D721Med (cell line): ENCODE results near the gene ILKAP.

ENCODE experiments used
- DNase-seq: peaks from one replicate; pipeline ENCODE4 v3.0.0; 2011; ENCODE audit warnings: low spot score; ENCODE audit not compliant: insufficient read length
- FAIRE-seq: peaks from 2 replicates; lab custom pipeline; 2011; peaks lifted over from hg19 to GRCh38; lab: Jason Lieb, UNC
- CTCF ChIP-seq: IDR thresholded peaks from 2 replicates; pipeline ENCODE4 v1.5.1; 2012; ENCODE audit warnings: mild to moderate bottlenecking, control low read depth; ENCODE audit not compliant: insufficient read depth; ENCODE audit errors: missing control alignments

Gene ILKAP

GRCh38 chr2:238247002-238247822 lies 43.7 kb upstream of the ILKAP start:
- TF ChIP-seq CTCF: no peak
- peak; percentile 50 for DNase-seq
- FAIRE-seq: peak; percentile 63

- no peak for FAIRE-seq
- TF ChIP-seq CTCF: no peak
- no peak for DNase-seq
Observed at GRCh38 chr2:238244151-238244550, 40.7 kb upstream of the ILKAP start.

GRCh38 chr2:238243496-238244076 lies 40.1 kb upstream of the ILKAP start:
- FAIRE-seq (no peak), DNase-seq (no peak)
- TF ChIP-seq CTCF: no peak

GRCh38 chr2:238242731-238243495 lies 39.4 kb upstream of the ILKAP start:
- DNase-seq (no peak), FAIRE-seq (no peak)
- TF ChIP-seq CTCF: no peak

GRCh38 chr2:238241970-238242369 lies 38.5 kb upstream of the ILKAP start:
- DNase-seq (no peak), FAIRE-seq (peak; percentile 55)
- no peak for TF ChIP-seq CTCF

- peak; percentile 64 for DNase-seq
- no peak for FAIRE-seq
- TF ChIP-seq CTCF: peak; percentile 21
Observed at GRCh38 chr2:238240757-238241711, 37.5 kb upstream of the ILKAP start.
